ENCODE data around the gene OR4K1.

DNA sequence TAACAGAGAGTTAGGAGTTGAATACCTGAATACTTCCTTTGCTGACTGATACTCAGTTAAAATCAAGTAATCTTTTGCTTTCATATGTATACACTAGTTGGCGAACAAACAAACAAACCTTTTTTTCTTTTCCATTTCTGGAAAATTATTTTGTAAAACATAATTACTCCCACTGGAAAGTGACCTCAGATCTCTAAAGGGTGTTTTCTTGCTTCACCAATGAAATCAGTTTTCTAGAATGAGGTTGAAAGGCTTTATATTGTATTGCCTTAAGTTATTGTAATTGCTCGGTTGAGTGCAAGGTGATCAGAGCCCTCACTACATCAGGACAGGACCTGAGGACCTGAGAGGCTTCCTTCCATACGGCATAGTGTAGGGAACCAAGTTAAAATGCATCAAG is at the start of gene OR4K1:
- TF ChIP-seq CTCF (IDR thresholded peaks at IDR 0.05) (no peak), POLR2A (IDR thresholded peaks at IDR 0.05) (no peak), POLR2AphosphoS5 (IDR thresholded peaks at IDR 0.05) (no peak)
